ENCODE results near the gene GOLGA2.

- TF ChIP-seq CTCF (conservative IDR thresholded peaks at IDR 0.05) (no peak), ZFX (IDR thresholded peaks at IDR 0.05) (no peak)
Measured at GRCh38 chr9:128208946-128209669, 66.7 kb downstream of the GOLGA2 start.
